HepG2 (cell line): ENCODE results near the gene CCDC150. TPM values are rescaled to one million over a fixed set of nuclear protein-coding genes. Genes with fewer than 3 reads are reported as not detected.

Experiments used
- ATAC-seq: fragments of 200-7000 bp; cut with Tn5 transposase; 3 replicates; pipeline ENCODE4 v1.9.1; 2020; ENCODE audit warnings: mild to moderate bottlenecking, moderate library complexity
- BruUV-seq: library from RNA; stranded (reverse); fragments of 400-500 nt; replicated peaks from 2 replicates; lab custom pipeline; 2021; lab: Mats Ljungman, UMichigan
- CTCF ChIA-PET: fragments of 300-600 bp; formaldehyde crosslinking; extraction: SDS; loops from one replicate; lab custom pipeline; 2021; ENCODE audit warnings: low total read pairs, inconsistent platforms, low intra/inter-chr PET ratio; lab: Yijun Ruan, JAX
- POLR2A ChIA-PET: fragments of 350-600 bp; sonication (Branson Sonifier 250); formaldehyde crosslinking; loops from one replicate; lab custom pipeline; 2020; ENCODE audit warnings: antibody characterized with exemption, inconsistent platforms; lab: Yijun Ruan, JAX
- DNase-seq: peaks from one replicate; pipeline ENCODE4 v3.0.0-alpha.2; 2015; ENCODE audit warnings: low spot score
- FAIRE-seq: peaks from 3 replicates; lab custom pipeline; 2011; peaks lifted over from hg19 to GRCh38; lab: Jason Lieb, UNC
- H2AFZ ChIP-seq: one replicate; pipeline ENCODE4 v1.6.1; 2011; ENCODE audit warnings: low read length, inconsistent platforms
- H3K27ac ChIP-seq: fragments of 300-600 bp; 3 replicates; pipeline ENCODE4 v1.8.0; 2011; ENCODE audit warnings: mixed run types, mild to moderate bottlenecking, mixed read lengths, low read length, inconsistent platforms; ENCODE audit not compliant: insufficient read depth; ENCODE audit errors: extremely low read length
- H3K27me3 ChIP-seq, 2 experiments: fragments of 200-600 bp in 1 of 2; 2 replicates in 1 of 2; 3 replicates in 1 of 2; pipeline versions ENCODE4 v1.6.0 to v1.8.0; 2011; ENCODE audit warnings: low read length in 2 of 2, mild to moderate bottlenecking in 2 of 2, moderate library complexity in 2 of 2, inconsistent platforms in 1 of 2; ENCODE audit not compliant: insufficient read depth in 2 of 2, control insufficient read depth in 1 of 2
- H3K36me3 ChIP-seq, 2 experiments: fragments of 200-600 bp in 1 of 2; replicated peaks in 1 of 2; 2 replicates in 1 of 2; 3 replicates in 1 of 2; pipeline versions ENCODE4 v1.5.1 to v1.8.0; 2011; ENCODE audit warnings: low read length in 2 of 2, inconsistent platforms in 1 of 2; ENCODE audit not compliant: insufficient read depth in 2 of 2, control insufficient read depth in 1 of 2
- H3K4me1 ChIP-seq: 2 replicates; pipeline ENCODE4 v1.5.1; 2012; ENCODE audit warnings: low read length, inconsistent platforms; ENCODE audit not compliant: insufficient read depth
- H3K4me2 ChIP-seq: 2 replicates; pipeline ENCODE4 v1.6.0; 2011; ENCODE audit warnings: low read depth, low read length, inconsistent platforms
- H3K4me3 ChIP-seq, 3 experiments: fragments of 200-600 bp in 1 of 3; sonication (generic), shearing (Covaris generic) in 1 of 3; replicated peaks in 1 of 3; 2 replicates each; pipeline ENCODE4 v1.5.1; 2011 to 2016; ENCODE audit warnings: low read length in 3 of 3, inconsistent platforms in 2 of 3, low read depth in 2 of 3, mild to moderate bottlenecking in 2 of 3, control low read depth in 1 of 3, mixed read lengths in 1 of 3; ENCODE audit not compliant: insufficient read depth in 1 of 3
- H3K79me2 ChIP-seq: one replicate; pipeline ENCODE4 v1.6.1; 2011; ENCODE audit warnings: low read length, inconsistent platforms; ENCODE audit not compliant: insufficient read depth
- H3K9ac ChIP-seq: 2 replicates; pipeline ENCODE4 v1.6.0; 2011; ENCODE audit warnings: mild to moderate bottlenecking, low read depth, low read length, inconsistent platforms; ENCODE audit not compliant: insufficient read depth
- H3K9me3 ChIP-seq: 2 replicates; pipeline ENCODE4 v1.5.1; 2012; ENCODE audit warnings: mild to moderate bottlenecking, low read length
- H4K20me1 ChIP-seq: 2 replicates; pipeline ENCODE4 v1.6.0; 2011; ENCODE audit warnings: inconsistent platforms, mild to moderate bottlenecking, low read length, moderate library complexity; ENCODE audit not compliant: insufficient read depth
- ATF7 ChIP-seq, 2 experiments: fragments of 450-650 bp in 1 of 2; sonication (generic) in 1 of 2; formaldehyde crosslinking in 1 of 2; IDR thresholded peaks; 2 replicates each; pipeline versions ENCODE4 v1.4.0 to v1.6.1; 2016 to 2020; ENCODE audit warnings: antibody characterized with exemption in 1 of 2, mild to moderate bottlenecking in 1 of 2, missing genetic modification reagents in 1 of 2
- MAFF ChIP-seq: IDR thresholded peaks from 2 replicates; pipeline ENCODE4 v1.6.1; 2011; ENCODE audit warnings: low read depth, low read length, improper control_type of control experiment
- MAFK ChIP-seq, 2 experiments: IDR thresholded peaks in 1 of 2; conservative IDR thresholded peaks in 1 of 2; 2 replicates each; pipeline ENCODE4 v1.6.1; 2011; ENCODE audit warnings: improper control_type of control experiment in 2 of 2, low read length in 2 of 2
- MTERF4 ChIP-seq: sonication (generic); formaldehyde crosslinking; IDR thresholded peaks from 2 replicates; pipeline ENCODE4 v1.8.0; 2023; ENCODE audit warnings: mild to moderate bottlenecking, missing genetic modification reagents
- REST ChIP-seq, 2 experiments: IDR thresholded peaks; 2 replicates each; pipeline ENCODE4 v1.6.1; 2011 to 2012; ENCODE audit warnings: low read length in 2 of 2, borderline replicate concordance in 1 of 2, low read depth in 1 of 2, mild to moderate bottlenecking in 1 of 2, moderate library complexity in 1 of 2
- TGIF2 ChIP-seq: IDR thresholded peaks from 2 replicates; pipeline ENCODE4 v1.6.1; 2016; ENCODE audit warnings: control low read depth, missing compliant biosample characterization
- ZBTB21 ChIP-seq: sonication (generic); formaldehyde crosslinking; IDR thresholded peaks from 2 replicates; pipeline ENCODE4 v1.4.0; 2020; ENCODE audit warnings: missing genetic modification reagents
- WGBS: methylation state at CpG from one replicate; pipeline ENCODE4 v1.1.6; 2017; ENCODE audit warnings: low lambda C conversion rate; 5-methylcytosine and 5-hydroxymethylcytosine counted together
- in situ Hi-C: cut with HindIII; loops from 2 replicates; pipeline ENCODE4 v1.10.0; 2017; ENCODE audit warnings: low pct_unique_long_range_greater_than_20kb; ENCODE audit not compliant: extremely low pct_ligation_motif_present
- intact Hi-C: fragments of 100-400 bp; cut with micrococcal nuclease; formaldehyde crosslinking; loops from one replicate; pipeline ENCODE4 v1.10.0; 2022; ENCODE audit not compliant: unreplicated experiment
- polyA plus RNA-seq, 8 experiments: library from polyadenylated mRNA; depleted of rRNA in 3 of 8; stranded (reverse) in 7 of 8; unstranded in 1 of 8; fragments of >200 nt; fragmentation: Illumina TruSeq in 4 of 8; extraction: Trizol in 4 of 8; gene quantifications; 2 replicates each; pipeline versions ENCODE4 v1.2.1 to v1.2.3, GENCODE V29; 2011 to 2016; ENCODE audit warnings: low read depth in 4 of 8, missing spikeins in 1 of 8, mixed read lengths in 1 of 8; ENCODE audit not compliant: insufficient read depth in 1 of 8
- total RNA-seq, 5 experiments: library from RNA; depleted of rRNA; stranded (reverse); fragments of >200 nt; fragmentation: Illumina TruSeq; extraction: Trizol; gene quantifications; 2 replicates each; pipeline ENCODE4 v1.2.3, GENCODE V29; 2016; ENCODE audit warnings: low read depth in 1 of 5

CCDC150 gene
- total and polyA plus RNA-seq, 2 of the 13 experiments (the other 11 are each of a cell fraction or from before 2014, with no cell fraction given), result 14.9 to 32.6 TPM

GRCh38 chr2:196677404-196677803, 37.9 kb downstream of the CCDC150 start:
- TF ChIP-seq MAFF, result peak; percentile 91
- TF ChIP-seq TGIF2, result no peak
- no peak for TF ChIP-seq ATF7 (IDR thresholded peaks at IDR 0.05)
- TF ChIP-seq ATF7 (CRISPR knock-in tag; IDR thresholded peaks at IDR 0.05), result no peak
- peak; percentile 89 to 95 for TF ChIP-seq MAFK (conservative IDR thresholded peaks at IDR 0.05 in 1 of 2, IDR thresholded peaks at IDR 0.05 in 1 of 2; ENCODE audit: low read length in 2 of 2)
- TF ChIP-seq MTERF4, result no peak
- no peak for TF ChIP-seq REST (IDR thresholded peaks at IDR 0.05; ENCODE audit: borderline replicate concordance in 1 of 2, low read depth in 1 of 2, low read length in 2 of 2)
- no peak for TF ChIP-seq ZBTB21 (CRISPR knock-in tag)
- Histone ChIP-seq H3K36me3 (peaks cover 0 to 4% of the 10 kb centered on the region in 2 experiments; a peak in 2 of 5 replicates), H3K79me2 (no peaks in the 10 kb centered on the region), H4K20me1 (no peaks in the 10 kb centered on the region), H2AFZ (no peak overlapping the region), H3K4me1 (no peaks in the 10 kb centered on the region), H3K9me3 (no peaks in the 10 kb centered on the region), H3K27me3 (no peaks in the 10 kb centered on the region), H3K4me2 (no peak overlapping the region), H3K4me3 (no peak overlapping the region), H3K9ac (no peak overlapping the region), H3K27ac (no peak overlapping the region)
- ChIA-PET POLR2A (no interaction called here), CTCF (no interaction called here)
- in situ Hi-C loops (no loop called here), intact Hi-C loops (no loop called here)
- FAIRE-seq (no peak), ATAC-seq (no peak), DNase-seq (no peak)
- WGBS, result over 99% methylated on average over 5 of the region's 5 CpGs
- BruUV-seq, result no TSS peak
